Activated B cell treated with CpG ODN at 0.5 μM for 24 hours (primary cell): Measurements from ENCODE around the gene ACE. TPM values are rescaled to one million over a fixed set of nuclear protein-coding genes. Genes with fewer than 3 reads are reported as not detected.

ENCODE experiments used
- ATAC-seq: fragments of 200-7000 bp; cut with Tn5 transposase; one replicate; pipeline ENCODE4 v1.10.0; 2021; ENCODE audit warnings: low read depth, mild to moderate bottlenecking, moderate library complexity
- CTCF ChIA-PET: fragments of 350-600 bp; sonication (Branson Sonifier 250); formaldehyde crosslinking; loops from one replicate; lab custom pipeline; 2021; ENCODE audit warnings: antibody characterized with exemption; lab: Charles Lee
- POLR2A ChIA-PET: fragments of 350-600 bp; sonication (Branson Sonifier 250); formaldehyde crosslinking; loops from one replicate; lab custom pipeline; 2021; ENCODE audit warnings: antibody characterized with exemption; lab: Charles Lee
- DNase-seq: peaks from one replicate; pipeline ENCODE4 v3.0.0; 2022
- H3K27ac Mint-ChIP-seq: one replicate; pipeline ENCODE4 v1.8.0; 2020; ENCODE audit warnings: mixed read lengths
- H3K27me3 Mint-ChIP-seq: one replicate; pipeline ENCODE4 v1.8.0; 2021; ENCODE audit warnings: mixed read lengths
- H3K36me3 Mint-ChIP-seq: one replicate; pipeline ENCODE4 v1.8.0; 2021; ENCODE audit warnings: low read depth, mixed read lengths
- H3K4me1 Mint-ChIP-seq: one replicate; pipeline ENCODE4 v1.8.0; 2021; ENCODE audit warnings: mixed read lengths
- H3K4me3 Mint-ChIP-seq: one replicate; pipeline ENCODE4 v1.8.0; 2020; ENCODE audit warnings: mild to moderate bottlenecking, mixed read lengths
- H3K9me3 Mint-ChIP-seq: one replicate; pipeline ENCODE4 v1.8.0; 2020; ENCODE audit warnings: mixed read lengths
- intact Hi-C: fragments of 100-400 bp; cut with micrococcal nuclease; formaldehyde crosslinking; loops from one replicate; pipeline ENCODE4 v1.15.1; 2024
- total RNA-seq: library from RNA; stranded (reverse); gene quantifications from 2 replicates; pipeline ENCODE4 v1.2.3, GENCODE V29; 2022
- TF ChIP-seq, protein P1 (sequence below): fragments of 200-600 bp; IDR thresholded peaks from one replicate; pipeline ENCODE4 v1.8.0; 2022; ENCODE audit warnings: antibody characterized with exemption, mild to moderate bottlenecking

The ACE gene
- total RNA-seq, 1 donor from 2014 or later: 3.2 TPM

GRCh38 chr17:63531022-63531965 lies 54.4 kb downstream of the ACE start:
- intact Hi-C loops: no loop called here
- TF ChIP-seq, protein P1, sequence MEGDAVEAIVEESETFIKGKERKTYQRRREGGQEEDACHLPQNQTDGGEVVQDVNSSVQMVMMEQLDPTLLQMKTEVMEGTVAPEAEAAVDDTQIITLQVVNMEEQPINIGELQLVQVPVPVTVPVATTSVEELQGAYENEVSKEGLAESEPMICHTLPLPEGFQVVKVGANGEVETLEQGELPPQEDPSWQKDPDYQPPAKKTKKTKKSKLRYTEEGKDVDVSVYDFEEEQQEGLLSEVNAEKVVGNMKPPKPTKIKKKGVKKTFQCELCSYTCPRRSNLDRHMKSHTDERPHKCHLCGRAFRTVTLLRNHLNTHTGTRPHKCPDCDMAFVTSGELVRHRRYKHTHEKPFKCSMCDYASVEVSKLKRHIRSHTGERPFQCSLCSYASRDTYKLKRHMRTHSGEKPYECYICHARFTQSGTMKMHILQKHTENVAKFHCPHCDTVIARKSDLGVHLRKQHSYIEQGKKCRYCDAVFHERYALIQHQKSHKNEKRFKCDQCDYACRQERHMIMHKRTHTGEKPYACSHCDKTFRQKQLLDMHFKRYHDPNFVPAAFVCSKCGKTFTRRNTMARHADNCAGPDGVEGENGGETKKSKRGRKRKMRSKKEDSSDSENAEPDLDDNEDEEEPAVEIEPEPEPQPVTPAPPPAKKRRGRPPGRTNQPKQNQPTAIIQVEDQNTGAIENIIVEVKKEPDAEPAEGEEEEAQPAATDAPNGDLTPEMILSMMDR: no peak
- peaks cover 21% of the 10 kb centered on the region for H3K27me3 Mint-ChIP-seq
- DNase-seq (no peak), ATAC-seq (no peak)
- H3K36me3 Mint-ChIP-seq: no peaks in the 10 kb centered on the region
- no peaks in the 10 kb centered on the region for H3K9me3 Mint-ChIP-seq
- no peak overlapping the region for H3K27ac Mint-ChIP-seq
- ChIA-PET POLR2A (no interaction called here), CTCF (no interaction called here)
- no peaks in the 10 kb centered on the region for H3K4me1 Mint-ChIP-seq
- H3K4me3 Mint-ChIP-seq: no peak overlapping the region

DNA sequence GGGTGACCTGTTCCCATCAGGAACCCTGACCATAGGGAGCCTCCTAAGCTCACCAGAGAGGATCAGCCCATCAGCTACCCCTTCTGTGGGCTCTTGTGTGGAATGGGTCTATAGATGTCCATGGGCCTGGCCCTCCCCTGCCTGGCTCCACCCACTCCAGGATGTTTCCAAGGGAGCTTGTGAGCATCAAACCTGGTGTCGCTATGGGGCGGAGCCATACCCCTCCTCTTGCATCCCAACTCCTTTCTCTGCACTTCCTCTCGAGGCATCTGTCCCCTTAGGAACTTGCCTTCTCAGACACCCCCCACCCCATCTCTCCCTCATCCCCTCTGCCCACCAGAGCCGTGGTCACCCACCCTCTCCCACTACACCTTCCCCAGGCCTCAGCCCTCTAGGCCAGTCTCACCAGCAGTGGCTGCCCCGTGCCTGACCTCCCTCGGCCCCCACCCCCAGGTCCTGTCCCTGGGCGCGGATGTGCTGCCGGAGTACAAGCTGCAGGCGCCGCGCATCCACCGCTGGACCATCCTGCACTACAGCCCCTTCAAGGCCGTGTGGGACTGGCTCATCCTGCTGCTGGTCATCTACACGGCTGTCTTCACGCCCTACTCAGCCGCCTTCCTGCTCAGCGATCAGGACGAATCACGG lies 56.7 kb downstream of the ACE start:
- ATAC-seq (no peak), DNase-seq (no peak)
- TF ChIP-seq, protein P1: no peak
- Mint-ChIP-seq H3K4me3 (no peak overlapping the region), H3K4me1 (peaks cover 5% of the 10 kb centered on the region), H3K27me3 (peaks cover 21% of the 10 kb centered on the region), H3K27ac (no peak overlapping the region), H3K36me3 (no peaks in the 10 kb centered on the region), H3K9me3 (no peaks in the 10 kb centered on the region)
- intact Hi-C loops: no loop called here
- CTCF ChIA-PET: no interaction called here
- POLR2A ChIA-PET: no interaction called here

DNA sequence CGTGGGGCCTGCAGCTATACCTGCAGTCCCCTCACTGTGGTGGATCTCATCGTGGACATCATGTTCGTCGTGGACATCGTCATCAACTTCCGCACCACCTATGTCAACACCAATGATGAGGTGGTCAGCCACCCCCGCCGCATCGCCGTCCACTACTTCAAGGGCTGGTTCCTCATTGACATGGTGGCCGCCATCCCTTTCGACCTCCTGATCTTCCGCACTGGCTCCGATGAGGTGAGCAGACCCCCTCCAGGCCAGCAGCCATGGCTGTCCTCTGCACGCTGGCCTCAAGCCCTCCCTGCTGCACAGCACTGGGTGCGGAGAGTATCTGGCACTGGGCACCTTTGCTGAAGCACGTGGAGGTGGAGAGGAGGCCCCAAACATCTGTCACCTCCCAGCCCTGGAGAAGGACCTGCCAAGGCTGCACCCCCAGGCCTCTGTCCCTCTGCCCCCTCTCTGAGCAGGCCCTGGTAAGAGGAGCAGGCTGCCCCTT lies 57.3 kb downstream of the ACE start:
- DNase-seq (no peak), ATAC-seq (no peak)
- intact Hi-C loops: no loop called here
- CTCF ChIA-PET: no interaction called here
- Mint-ChIP-seq H3K27me3 (peaks cover 27% of the 10 kb centered on the region), H3K4me1 (peaks cover 6% of the 10 kb centered on the region), H3K36me3 (no peaks in the 10 kb centered on the region), H3K9me3 (no peaks in the 10 kb centered on the region), H3K4me3 (no peak overlapping the region), H3K27ac (no peak overlapping the region)
- TF ChIP-seq, protein P1: no peak
- POLR2A ChIA-PET: no interaction called here

DNA sequence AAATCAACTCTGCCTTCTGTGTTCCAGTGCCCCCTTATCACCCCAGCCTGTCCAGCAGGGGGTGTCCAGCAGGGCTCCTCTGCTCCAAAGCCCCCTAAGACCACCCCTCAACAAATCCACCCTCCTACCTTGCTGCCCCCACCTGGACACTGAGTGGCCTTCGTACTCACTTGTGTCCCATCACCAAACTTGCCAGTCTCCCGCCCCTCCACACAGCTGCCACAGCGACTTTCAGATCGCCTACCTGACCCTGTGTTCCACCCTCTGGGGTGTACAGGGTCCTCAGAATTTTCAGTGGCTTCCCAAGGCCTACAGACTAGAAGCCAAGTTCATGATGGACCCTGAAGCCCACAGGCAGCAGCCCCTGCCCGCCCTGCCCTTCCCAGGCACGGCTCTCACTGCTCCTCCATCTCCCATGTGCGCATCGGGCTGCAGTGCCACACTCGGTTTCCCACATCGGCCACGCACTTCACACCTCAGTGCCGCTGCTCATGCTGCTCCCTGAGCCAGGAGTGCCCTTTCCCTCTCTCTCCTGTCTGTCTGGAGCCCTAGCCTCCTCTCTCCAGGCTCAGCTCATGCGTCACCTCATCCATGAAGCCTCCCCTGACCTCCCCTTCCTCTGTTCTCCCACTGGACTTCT lies 58.1 kb downstream of the ACE start:
- Mint-ChIP-seq H3K27ac (no peak overlapping the region), H3K4me1 (peaks cover 6% of the 10 kb centered on the region), H3K9me3 (no peaks in the 10 kb centered on the region), H3K4me3 (no peak overlapping the region), H3K36me3 (no peaks in the 10 kb centered on the region), H3K27me3 (peaks cover 35% of the 10 kb centered on the region)
- intact Hi-C loops: no loop called here
- TF ChIP-seq, protein P1: no peak
- ChIA-PET CTCF (no interaction called here), POLR2A (no interaction called here)
- ATAC-seq (no peak), DNase-seq (no peak)

DNA sequence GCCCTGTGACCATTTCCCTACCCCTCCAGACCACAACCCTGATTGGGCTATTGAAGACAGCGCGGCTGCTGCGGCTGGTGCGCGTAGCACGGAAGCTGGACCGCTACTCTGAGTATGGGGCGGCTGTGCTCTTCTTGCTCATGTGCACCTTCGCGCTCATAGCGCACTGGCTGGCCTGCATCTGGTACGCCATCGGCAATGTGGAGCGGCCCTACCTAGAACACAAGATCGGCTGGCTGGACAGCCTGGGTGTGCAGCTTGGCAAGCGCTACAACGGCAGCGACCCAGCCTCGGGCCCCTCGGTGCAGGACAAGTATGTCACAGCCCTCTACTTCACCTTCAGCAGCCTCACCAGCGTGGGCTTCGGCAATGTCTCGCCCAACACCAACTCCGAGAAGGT lies 58.8 kb downstream of the ACE start:
- TF ChIP-seq, protein P1: no peak
- Mint-ChIP-seq H3K36me3 (no peaks in the 10 kb centered on the region), H3K4me3 (no peak overlapping the region), H3K27me3 (peaks cover 38% of the 10 kb centered on the region), H3K27ac (no peak overlapping the region), H3K9me3 (no peaks in the 10 kb centered on the region), H3K4me1 (peaks cover 6% of the 10 kb centered on the region)
- intact Hi-C loops: no loop called here
- CTCF ChIA-PET: no interaction called here
- no peak for DNase-seq
- POLR2A ChIA-PET: no interaction called here
- no peak for ATAC-seq
